IPS-NIHi11 (cell line): ENCODE measurements around the gene FAM50A.

Experiments used
- DNase-seq: peaks from one replicate; pipeline ENCODE4 v3.0.0; 2012; ENCODE audit warnings: mixed read lengths, low spot score

The FAM50A gene

DNA sequence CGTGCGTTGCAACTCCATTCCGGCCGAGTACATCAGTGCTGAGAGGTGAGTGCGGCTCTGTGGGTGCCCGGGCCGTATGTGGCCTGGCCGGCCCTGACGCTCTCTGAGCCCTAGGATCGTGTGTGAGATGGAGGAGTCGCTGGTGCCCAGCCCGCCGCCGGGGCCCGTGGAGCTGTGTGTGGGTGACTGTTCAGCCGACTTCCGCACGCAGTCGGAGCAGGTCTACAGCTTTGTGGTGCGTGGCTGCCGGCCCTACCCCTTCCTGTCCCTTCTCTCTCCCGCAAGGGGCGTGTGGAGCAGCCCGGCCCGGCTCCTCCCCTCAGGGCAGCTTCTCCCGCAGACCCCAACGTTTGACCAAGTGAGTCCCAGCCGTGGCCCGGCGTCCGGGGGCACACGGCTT, 22.1 kb downstream of the FAM50A start:
- no peak for DNase-seq

DNA sequence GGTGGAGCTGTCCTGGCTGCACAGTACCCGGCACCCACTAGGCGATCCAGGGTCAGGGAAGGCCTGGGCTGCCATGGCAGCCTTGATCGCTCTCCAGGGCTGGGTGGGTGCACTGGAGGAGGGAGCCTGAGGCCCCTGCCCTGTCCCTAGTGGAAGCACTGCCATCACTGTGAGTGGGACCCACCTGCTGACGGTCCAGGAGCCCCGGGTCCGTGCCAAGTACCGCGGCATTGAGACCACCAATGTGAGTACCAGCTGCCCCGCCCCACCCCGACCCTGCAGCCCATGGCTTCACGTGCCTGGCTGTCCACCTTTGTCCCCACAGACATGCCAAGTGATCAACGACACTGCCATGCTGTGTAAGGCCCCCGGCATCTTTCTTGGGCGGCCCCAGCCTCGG, 23.0 kb downstream of the FAM50A start:
- DNase-seq, result no peak

DNA sequence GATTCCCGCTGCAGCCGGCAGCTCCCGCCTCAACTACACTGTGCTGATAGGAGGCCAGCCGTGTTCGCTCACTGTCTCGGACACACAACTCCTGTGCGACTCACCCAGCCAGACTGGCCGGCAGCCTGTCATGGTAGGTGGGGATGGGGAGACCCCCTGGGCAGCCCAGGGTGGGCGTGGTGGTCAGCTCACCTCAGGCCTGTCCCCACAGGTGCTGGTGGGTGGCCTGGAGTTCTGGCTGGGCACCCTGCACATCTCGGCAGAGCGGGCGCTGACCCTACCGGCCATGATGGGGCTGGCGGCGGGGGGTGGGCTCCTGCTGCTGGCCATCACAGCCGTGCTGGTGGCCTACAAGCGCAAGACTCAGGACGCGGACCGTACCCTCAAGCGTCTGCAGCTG, 23.6 kb downstream of the FAM50A start:
- DNase-seq, result no peak

DNA sequence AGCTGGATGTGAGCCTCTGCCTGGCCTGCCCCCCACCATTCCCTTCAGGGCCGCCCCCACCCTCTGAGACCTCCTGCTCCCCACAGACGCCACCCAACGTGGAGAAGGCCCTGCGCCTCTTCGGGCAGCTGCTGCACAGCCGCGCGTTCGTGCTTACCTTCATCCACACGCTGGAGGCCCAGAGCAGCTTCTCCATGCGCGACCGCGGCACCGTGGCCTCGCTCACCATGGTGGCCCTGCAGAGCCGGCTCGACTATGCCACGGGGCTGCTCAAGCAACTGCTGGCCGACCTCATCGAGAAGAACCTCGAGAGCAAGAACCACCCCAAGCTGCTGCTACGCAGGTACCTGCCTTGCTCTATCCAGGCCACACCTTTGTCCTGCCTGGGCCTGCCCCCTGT, 24.3 kb downstream of the FAM50A start:
- no peak for DNase-seq

DNA sequence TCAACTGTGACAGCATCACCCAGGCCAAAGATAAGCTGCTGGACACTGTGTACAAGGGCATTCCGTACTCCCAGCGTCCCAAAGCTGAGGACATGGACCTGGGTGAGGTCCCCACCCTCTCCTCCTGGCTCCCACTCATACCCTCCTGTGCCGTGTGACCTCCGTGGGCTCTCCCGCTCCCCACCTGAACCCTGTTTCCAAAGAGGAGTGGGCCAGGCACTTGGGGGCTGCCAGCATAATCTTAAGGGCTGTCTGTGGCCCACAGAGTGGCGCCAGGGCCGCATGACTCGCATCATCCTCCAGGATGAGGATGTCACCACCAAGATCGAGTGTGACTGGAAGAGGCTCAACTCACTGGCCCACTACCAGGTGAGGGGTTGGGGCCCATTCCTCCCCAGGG, 25.2 kb downstream of the FAM50A start:
- no peak for DNase-seq

DNA sequence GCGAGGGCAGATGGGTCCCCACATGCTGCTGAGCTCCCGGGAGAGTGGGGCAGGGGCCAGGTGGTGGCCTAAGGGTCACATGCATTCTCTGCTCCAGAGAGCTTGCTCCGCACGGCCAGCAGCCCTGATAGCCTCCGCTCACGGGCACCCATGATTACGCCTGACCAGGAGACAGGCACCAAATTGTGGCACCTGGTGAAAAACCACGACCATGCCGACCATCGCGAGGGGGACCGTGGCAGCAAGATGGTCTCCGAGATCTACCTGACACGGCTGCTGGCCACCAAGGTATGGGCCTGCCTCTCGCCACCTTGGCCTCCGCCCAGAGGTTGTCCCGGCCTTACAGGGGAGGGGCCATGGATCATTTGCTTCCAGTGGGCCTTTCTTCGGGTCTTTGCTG, 25.9 kb downstream of the FAM50A start:
- DNase-seq, result no peak

DNA sequence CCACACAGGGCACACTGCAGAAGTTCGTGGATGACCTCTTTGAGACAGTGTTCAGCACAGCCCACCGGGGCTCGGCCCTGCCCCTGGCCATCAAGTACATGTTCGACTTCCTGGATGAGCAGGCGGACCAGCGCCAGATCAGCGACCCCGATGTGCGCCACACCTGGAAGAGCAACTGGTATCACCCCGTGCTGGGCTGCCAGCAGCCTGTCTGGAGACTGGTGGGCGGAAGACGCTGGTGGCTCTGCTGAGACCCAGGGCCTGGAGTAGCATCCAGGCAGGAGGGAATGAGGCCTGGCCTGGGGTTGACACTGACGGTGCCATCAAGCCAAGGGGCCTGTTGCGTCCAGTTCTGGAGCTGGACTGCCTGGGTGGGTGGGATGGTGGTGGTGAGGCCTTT, 26.5 kb downstream of the FAM50A start:
- no peak for DNase-seq

DNA sequence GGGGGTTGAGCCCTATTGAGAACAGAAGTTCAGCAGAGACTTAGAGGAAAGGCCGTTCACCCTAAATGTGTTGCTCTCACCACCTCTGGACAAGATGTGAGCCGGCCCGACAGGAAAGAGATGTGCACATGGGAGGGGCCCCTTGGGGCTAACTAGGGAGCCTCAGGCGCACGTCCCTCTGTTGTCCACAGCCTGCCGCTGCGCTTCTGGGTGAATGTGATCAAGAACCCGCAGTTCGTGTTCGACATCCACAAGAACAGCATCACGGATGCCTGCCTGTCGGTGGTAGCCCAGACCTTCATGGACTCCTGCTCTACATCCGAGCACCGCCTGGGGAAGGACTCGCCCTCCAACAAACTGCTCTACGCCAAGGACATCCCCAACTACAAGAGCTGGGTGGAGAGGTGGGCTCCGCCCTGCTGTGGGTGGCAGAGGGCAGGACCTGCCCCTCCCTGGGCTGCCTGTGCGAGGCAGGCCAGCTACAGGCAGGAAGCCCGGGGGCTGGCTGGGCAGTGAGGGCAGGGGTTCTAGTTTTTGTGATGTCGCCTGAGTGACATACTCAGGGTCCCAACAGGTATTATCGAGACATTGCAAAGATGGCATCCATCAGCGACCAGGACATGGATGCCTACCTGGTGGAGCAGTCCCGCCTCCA, 27.1 kb downstream of the FAM50A start:
- no peak for DNase-seq

DNA sequence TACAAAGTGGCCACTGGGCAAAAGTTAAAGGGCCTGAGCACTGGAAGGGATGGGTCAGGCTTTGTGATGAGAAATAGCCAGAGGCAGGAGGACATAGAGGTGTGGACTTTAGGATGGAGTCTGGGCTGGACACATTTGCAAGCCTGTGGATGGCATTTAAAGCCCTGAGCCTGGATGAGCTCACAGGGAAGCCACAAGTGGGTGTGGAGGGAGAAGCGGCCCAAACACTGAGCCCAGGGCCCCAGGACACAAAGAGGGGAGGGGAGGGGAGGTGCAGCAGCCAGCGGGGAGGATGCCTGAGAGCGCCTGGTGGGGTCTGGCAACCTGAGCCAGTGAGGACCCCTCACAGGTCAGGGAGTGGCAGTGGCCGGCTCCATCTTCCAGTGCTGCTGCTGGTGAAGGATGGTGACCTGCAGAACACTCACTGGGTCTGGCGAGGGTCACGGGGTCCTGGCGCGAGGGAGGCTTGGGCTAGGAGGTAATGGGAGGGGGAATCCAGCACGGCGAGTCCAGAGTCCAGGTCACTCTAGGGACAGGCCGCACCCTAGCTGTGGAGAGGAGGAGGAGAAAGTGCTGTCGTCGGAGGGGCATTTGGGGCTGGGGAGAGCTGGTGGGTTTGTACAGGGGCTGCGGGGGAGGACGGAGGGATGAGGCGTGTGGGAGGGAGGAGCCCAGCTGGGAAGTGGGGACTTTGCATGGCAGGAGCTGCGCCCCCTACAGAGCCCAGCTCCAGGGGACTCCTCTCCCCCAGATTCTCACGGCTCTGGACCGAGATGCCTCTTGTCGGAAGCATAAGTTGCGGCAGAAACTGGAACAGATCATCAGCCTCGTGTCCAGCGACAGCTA, 28.1 kb downstream of the FAM50A start:
- no peak for DNase-seq

DNA sequence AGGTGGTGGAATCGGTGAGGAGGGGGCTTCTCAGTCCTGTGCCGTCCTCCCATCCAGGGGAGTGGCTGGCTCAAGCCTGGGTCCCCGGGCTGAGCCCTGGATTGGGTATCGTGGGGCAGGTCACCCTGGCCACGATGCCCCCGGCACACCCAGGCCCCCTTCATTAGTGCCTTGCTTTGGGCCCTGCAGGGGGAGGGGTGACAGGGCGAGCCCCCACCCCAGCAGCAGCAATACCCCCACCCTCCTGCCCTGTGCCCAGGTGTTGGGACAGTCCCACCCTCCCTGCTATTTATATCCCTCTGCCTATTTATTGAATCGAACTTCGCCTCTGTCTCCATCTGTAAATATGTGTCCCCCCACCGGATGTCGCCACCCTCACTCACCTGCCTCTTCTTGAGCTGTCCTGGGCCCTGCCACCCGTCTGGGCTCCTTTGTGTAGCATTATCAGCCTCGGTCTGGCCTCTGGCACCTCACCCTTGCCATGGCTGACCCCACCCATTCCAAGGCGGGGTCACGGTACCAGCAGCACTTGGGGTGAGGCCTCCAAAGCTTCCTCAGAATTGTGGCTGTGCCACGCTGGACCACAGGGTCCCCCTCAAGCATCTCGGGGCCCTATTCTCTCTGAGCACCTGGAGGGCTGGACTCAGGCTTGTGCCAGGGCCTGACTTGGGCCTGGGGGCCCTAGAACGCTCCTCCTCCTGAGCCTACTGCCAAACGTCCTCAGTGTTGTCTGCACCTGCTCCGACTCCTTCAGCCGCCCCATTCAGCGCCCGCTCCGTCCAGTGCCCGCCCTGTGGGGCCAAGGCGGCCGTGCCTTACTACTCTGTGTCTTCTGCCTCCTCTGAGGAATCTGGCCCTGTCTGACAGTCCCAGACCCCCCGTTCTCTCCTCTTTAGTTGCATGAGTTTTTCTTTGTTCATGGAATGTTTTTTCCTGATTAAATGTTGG, 29.0 kb downstream of the FAM50A start:
- DNase-seq, result no peak

DNA sequence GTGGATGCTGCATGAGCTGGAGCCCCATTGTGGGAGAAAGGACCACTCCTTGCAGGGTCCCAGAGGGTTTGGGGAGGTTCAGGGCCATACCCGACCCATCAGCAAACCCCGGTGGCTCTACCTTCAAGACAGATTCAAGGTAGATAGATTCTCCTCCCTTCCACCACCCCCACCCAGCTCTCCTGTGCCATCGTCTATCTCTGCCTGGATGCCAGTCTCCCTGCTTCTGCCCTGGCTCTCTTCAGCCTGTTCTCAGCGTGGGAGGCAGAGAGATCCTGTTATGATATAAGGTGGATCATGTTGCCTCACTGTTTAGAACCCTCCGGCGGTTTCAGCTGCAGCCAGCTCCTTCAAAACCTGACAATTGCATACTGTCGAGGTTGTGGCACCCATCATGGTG, 29.7 kb downstream of the FAM50A start:
- DNase-seq, result no peak

DNA sequence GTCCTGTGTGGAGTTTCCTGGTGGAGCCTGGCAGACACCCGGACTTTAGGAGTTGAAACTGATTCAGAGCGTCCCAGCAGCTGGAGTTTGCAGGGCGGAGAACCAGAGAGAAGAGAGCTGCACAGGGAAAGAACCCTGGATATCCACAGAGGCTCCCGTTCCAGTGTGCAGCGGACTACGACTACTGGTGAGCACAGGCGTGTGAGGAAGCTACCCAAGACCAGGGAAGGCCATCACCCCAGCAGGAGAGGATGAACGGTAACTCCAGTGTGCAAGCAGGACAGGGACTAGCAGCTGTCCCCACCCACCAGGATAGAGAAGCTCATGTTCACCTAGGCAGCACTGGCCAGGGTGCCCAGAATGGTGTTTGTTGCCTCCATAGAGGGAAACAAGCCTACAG, 32.9 kb downstream of the FAM50A start:
- DNase-seq, result no peak

DNA sequence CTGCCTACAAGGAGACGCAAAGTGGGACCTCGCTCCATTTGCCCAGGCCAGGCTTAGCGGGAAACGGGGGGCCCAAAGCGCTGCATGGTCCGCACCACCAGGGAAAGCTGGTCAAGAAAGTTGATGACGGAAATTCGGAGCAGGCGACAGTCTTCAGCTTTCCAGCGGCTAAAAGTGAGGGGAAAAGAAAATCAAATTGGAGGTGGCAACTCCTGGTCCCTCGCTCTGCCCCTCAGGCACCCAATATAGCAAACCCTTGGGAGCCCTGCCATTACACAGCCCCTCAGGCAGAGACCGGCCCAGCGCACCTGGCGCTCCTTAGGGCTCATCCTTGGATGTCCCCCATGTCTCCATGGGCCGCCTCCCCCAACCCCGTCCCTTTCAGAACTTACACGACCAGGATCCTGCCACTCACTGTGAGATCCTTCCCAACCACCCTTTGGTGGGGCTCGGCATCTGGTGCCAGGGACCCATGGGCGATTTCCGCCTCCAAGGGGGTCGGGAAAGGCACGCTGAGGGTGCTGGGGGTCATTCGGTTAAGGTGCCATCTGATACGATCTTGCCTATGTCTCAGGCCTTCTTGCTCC, 34.0 kb downstream of the FAM50A start:
- DNase-seq, result no peak

DNA sequence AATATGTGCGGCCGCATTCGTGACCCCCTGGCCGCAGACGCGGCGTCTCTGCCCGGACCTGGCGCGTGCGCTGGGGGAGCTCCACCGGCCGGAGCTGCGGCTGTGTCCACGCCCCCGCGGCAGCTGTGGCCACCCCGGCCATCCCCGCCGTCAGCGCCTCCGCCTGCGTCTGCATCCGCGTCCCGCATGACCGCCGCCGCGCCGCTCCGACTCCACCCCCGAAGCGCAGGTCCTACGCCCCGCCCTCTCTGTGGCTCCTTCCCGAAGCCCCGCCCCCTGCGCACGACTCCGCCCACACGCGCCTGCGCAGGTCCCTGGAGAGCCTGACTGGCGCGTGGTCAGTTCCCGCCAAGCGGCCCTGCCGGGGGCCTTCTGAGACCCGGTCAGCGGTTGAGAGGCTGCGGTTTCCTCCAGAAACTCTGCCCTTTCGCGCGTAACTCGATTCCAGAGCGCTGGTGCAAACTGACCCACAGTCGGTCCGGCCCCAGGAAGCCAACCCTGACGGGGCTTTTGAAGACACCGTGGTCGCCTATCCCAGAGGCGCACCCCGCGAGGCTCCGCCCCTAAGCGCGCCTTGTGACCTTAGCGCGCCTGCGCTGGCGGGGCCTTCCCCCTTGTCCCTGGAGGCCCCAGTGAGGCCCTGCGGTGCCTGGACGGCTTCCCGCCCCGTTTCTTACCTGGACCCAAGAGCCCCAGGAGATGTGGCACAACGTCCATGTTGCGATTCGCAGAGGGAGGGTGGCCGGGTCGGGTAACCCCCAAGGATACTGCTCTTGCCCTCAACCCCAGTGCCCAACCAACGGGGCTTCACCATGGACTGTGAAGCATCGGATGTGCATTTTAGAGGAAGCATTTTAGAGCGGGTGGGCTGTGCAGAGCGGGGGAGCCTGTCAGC, 35.0 kb downstream of the FAM50A start, which contains the start of gene LAGE3:
LAGE3 (minus strand) TSS at position 554 of the 895 bp plus-strand sequence; CDS start at position 188, 366 bp downstream.
- DNase-seq, result peak; percentile 89

DNA sequence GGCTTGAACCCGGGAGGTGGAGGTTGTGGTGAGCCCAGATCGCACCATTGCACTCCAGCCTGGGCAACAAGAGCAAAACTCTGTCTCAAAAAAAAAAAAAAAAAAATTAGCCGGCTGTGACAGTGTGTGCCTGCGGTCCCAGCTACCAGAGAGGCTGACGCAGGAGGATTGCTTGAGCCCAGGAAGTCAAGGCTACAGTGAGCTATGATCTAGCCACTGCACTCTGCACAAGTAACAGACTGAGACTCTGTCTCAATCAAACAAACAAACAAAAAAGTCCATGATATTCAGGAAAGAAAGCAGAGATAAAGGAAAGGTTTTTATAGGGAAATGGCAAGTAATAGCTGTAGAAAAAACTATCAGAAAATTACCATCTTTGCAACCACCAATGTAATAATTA, 37.3 kb downstream of the FAM50A start:
- DNase-seq, result no peak

DNA sequence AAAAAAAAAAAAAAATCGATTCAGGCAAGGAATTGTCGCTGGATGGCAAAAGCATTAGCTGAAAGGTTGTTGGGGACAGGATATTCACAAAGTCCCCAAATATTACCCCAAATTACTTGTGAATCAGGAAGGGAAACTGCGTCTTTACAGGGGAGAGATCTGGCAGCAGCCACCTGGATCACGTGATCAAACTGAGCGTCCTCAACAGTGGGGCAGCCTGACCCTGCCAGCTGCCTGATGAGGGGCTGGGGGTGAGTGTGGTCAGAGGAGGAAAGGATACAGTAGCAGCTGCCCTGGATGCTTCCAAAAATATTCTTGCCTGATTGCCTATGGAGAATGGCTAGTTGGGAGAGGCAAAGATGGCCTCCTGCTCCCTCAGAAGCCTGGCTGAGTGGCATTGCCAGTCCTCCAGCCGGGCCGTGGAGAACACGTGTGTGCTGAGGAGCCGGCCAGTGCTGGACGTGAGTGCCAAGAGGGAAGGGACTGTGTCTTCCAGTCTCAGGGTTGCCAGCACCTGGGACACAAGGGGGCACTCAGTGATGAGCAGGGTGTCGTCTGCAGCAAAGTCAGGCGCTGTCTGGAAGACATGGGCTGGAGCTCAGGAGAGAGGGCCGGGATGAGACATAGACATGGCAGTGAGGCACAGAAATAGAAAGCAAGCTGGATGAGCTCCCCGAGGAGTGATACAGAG, 38.1 kb downstream of the FAM50A start:
- no peak for DNase-seq

DNA sequence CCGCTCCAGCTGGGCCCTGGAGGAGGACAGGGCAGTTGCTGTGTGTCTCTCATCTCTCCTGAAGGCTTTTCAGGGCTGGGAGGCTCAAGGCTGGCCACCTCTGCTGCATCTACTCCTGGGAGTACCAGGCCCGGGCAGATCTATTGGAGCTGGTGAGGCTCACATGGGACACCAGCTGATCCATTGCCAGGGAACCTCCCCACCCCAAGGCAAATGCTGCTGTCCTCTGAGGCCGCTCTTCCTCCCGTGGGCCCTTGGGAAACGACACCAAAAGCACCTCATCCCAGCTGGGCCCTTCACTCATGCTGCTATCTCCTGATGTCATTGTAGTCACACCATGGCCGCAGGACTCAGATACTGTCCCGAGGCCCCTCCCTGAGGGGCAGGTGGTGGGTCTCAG, 38.8 kb downstream of the FAM50A start:
- DNase-seq, result no peak

DNA sequence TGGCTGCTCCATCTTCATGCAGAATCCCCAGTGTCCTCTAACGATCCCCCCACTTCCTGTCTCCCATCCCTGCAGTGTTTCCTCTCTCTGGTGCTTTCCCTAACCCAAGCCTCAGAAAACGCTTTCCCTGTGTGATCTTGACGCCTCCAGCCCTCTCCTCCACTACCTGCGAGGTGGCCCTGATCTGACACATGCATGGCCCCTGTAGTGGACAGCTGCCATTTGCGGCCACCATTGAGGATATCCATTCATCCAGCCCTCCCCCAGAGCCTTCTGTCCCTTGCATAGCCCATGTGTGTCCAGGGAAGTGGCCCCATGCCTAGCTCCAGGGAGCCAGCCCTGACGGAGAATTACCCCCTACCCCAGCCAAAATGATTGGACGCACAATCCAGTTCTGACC, 39.4 kb downstream of the FAM50A start:
- no peak for DNase-seq

DNA sequence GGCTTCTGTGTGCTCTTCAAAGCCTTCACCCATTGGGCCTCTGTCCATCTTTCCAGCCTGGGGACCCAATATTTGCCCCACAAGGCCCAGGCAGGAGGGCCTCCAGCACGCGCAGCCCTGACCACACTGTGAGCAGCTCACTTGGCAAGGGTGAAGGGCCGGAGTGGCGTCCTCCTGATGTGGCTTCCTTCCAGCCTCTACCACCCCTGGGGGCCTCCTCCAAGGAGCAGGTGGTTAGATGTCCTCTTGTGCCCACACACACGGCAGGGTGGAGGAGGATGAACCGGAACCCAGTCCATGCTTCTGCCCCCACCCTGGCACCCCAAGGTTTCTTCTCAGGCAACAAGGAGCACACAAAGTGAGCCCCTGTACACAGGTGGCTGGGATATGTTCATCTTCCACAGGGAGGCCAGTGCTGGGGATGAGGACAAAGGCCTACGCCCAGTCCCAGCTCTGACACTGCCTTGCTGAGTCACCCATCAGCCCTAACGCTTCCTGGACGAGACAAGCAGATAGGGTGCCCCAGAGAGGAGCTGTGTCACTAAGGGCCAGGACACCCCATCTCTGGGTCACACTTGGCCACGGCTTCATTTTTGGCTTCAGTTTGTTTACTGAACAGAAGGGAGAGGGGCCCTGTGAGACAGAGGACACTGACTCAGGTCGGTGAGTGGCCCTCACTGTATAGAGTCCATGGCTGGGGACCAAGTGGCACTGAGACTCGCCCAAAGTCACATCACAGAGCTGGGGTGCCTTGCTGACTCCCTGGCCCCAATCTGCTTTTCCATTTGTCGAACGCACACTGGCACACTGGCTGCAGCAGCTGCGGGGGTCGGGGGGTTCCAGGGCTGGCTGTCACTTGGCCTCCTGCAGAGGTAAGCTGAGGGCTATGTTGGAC, 40.6 kb downstream of the FAM50A start:
- no peak for DNase-seq
